GM13976 (cell line): ENCODE results near the gene PRR11.

Experiments used
- DNase-seq: peaks from one replicate; pipeline ENCODE4 v3.0.0; 2012; ENCODE audit warnings: low spot score
- in situ Hi-C: fragments of 300-500 bp; cut with MboI; formaldehyde crosslinking; loops from one replicate; pipeline ENCODE4 v1.12.0; 2022; ENCODE audit warnings: low sequenced_read_pairs, mixed read lengths, inconsistent platforms; ENCODE audit not compliant: unreplicated experiment
- TF ChIP-seq, protein P1 (sequence below): IDR thresholded peaks from 2 replicates; pipeline ENCODE4 v1.5.1; 2012; ENCODE audit warnings: borderline replicate concordance, mild to moderate bottlenecking; ENCODE audit not compliant: insufficient read depth; ENCODE audit errors: extremely low read depth, missing control alignments, control extremely low read depth

The PRR11 gene

DNA sequence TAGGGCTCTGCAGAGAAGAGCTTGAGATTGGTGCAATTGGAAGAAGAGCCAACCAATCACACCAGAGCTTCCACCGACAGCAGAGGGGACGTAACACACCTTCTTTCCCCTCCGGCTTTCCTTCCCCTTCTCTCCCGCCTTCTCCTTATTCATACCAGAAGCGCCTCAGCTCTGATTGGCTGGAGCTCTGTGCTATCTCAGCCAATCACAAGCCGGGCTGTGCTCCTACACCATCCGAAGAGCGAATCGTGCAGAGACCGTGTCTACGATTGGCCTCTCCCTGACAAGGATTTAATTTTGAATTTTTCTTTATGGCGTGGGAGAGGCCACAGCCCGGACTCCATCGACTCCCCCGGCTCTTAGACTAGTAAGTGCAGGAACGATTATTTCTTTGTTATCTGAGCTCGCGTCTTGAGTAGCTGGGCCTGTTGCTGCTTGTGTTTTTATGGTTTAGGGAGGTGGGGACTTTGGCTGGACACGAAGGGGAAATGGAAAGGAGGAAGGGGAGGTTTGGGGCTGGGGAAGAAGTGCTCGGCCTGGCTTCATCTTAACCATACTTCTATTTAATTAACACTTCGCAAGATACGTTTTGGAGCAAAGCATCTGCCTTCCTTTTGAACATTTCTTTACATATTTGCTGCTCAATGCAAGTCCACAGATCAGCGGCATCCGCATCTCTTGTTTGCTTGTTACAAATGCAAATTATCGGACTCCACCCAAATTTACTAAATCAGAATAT is at the start of gene PRR11:
TSS of gene PRR11 (plus strand) at position 308 of the 739 bp plus-strand sequence. CDS start 14,007 bp downstream, outside the sequence.
- TF ChIP-seq, protein P1, sequence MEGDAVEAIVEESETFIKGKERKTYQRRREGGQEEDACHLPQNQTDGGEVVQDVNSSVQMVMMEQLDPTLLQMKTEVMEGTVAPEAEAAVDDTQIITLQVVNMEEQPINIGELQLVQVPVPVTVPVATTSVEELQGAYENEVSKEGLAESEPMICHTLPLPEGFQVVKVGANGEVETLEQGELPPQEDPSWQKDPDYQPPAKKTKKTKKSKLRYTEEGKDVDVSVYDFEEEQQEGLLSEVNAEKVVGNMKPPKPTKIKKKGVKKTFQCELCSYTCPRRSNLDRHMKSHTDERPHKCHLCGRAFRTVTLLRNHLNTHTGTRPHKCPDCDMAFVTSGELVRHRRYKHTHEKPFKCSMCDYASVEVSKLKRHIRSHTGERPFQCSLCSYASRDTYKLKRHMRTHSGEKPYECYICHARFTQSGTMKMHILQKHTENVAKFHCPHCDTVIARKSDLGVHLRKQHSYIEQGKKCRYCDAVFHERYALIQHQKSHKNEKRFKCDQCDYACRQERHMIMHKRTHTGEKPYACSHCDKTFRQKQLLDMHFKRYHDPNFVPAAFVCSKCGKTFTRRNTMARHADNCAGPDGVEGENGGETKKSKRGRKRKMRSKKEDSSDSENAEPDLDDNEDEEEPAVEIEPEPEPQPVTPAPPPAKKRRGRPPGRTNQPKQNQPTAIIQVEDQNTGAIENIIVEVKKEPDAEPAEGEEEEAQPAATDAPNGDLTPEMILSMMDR = no peak
- DNase-seq = peak; percentile 86
- in situ Hi-C loops = no loop called here

DNA sequence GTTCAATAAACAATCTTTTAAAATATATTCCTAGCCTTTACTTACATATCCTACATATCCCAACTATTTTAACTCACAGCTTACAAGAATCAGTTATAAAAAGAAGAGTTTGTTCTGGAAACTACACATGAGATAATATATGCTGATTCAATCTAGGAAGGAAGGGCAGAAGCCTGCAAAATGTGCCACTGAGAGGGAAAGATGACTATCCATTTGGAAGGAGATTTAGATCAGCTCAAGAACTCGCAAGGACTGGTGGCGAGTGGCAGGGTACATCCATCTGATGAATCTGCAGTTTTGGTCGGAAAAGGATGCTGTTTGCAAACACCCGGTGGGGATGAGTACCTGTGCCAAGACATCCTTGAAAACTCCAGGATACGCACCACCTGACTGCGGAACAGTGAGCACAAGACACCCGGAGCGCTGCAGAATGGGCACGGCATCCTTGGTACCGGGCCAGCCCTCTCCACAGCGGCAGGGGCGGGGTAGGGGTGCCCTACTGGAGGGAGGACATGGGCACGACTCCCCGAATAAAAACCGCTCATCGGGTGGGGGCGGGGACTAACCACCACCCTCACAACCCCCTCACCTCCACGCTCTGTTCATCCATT is 49.6 kb upstream of the PRR11 start:
- TF ChIP-seq, protein P1 = no peak
- DNase-seq = no peak
- in situ Hi-C loops = no loop called here

DNA sequence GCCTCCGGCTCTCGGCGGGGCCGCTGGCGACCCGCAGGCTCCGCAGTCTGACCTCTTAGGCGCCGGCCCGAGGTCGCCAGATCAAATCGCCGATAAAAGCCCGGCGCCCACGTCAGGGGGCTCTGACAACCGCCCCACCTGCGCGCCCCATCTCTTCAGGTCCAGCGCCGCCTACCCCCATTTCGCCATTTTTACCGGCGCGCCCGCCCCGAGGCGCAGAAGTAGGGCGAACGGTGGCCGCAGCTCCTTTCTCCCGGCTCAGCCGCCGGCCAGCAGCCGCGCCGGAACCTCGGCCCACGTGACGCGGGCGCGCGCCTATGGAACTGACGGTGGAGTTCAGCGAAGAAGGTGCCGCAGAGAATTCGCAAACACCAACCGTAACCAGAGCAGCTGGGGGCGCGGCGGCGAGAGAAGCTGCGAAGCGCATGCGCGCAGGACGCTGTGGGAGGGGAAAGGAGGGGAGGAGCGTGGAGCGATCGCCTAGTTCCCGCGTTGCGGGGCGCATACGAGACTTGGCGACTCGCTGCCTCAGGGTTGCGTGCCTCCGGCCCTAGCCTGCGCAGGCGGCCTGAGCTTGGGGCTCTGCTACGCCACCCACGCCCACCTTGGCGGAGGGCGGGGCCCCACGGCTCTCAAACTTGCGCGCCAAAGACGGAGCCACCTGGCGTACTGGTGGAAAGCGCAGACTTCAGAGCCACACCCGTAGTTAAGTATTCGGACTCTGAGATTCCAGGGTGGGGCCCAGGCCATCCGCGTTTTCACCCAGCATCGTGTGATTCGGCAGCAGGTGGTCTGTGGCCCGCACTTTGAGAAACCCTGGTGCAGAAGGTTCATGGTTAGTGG is 48.9 kb upstream of the PRR11 start, which contains the start of gene TRIM37:
TSS of gene TRIM37 (minus strand) at position 418 of the 843 bp plus-strand sequence. CDS start 419 bp downstream, outside the sequence.
- in situ Hi-C loops = no loop called here
- DNase-seq = peak; percentile 99
- TF ChIP-seq, protein P1 = peak; percentile 21

DNA sequence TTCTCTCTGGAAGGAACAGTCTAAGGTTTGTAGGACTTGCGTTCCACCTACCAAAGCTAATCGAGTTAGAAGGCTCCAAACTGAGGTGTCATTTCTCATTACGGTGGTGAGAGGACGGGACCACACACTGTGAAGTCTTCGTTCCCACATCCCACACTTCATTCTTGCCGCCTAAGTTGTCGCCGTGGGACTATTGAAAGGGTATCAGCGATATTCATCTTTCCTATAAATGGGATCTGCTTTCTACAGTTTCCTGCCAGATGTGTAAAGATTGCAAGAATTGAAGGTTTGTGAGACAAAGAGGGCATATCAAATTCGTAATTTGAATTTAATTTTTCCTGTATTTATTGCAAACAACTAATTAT is 48.3 kb upstream of the PRR11 start:
- TF ChIP-seq, protein P1 = no peak
- in situ Hi-C loops = no loop called here
- no peak for DNase-seq

DNA sequence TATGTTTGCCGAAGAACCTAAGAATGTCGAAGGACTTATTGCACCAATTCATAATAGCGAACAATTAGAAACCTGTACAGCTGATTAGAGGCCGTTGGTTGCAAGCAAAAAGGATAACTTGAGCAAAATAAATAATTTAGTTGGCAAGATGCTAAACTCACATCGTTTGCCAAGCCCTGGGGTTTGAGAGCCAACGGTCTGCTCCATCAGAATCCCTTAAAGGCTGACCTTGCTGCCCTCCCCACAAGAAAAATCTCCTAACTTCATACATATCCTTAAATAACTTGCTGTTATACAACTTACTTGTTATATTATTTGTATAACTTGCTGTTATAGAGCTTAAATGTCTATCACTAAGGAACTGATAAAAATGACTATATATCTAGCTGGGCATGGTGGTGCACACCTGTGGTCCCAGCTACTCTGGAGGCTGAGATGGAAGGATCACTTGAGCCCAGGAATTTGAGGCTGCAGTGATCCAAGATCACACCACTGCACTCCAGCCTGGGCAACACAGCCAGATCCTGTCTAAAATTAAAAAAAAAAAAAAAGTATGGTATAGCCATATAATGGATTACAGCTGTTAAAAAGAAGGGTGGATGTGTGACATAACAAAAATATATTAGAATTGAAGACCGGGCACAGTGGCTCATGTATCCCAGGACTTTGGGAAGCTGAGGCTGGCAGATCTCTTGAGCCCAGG is 47.0 kb upstream of the PRR11 start:
- TF ChIP-seq, protein P1 = no peak
- in situ Hi-C loops = no loop called here
- DNase-seq = no peak

DNA sequence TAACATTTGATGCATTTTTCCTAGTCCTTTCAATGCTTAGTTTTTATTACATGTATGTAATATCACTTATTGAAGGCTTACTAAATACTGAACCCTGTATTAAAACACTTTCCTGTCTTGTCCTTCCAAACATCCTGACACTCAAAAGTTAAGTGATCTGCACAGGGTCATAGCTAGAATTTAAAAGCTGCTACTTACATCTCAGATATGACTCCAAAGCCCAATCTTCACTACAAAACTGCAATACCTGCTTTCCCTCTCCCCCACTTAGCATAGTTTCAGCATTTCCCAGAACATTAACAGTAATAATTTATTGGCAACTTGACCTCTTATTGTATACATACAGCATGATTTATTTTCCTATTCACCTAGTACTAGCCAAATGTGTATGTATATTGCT is 44.6 kb upstream of the PRR11 start:
- DNase-seq = no peak
- TF ChIP-seq, protein P1 = no peak
- in situ Hi-C loops = no loop called here
